ENCODE measurements around the gene STK39. TPM values are rescaled to one million over a fixed set of nuclear protein-coding genes. Genes with fewer than 3 reads are reported as not detected.

Gene STK39
- polyA plus RNA-seq, 1 donor from 2014 or later, result 9.5 TPM

GRCh38 chr2:167933097-167933814 lies 314.1 kb downstream of the STK39 start:
- no peak for TF ChIP-seq TAF1 (IDR thresholded peaks at IDR 0.05; ENCODE audit: low read depth)
- TF ChIP-seq POLR2AphosphoS5 (IDR thresholded peaks at IDR 0.05), result no peak
- TF ChIP-seq SMC3 (conservative IDR thresholded peaks at IDR 0.05; ENCODE audit: poor library complexity), result no peak
- no peaks in the 10 kb centered on the region for H3K36me3 ChIP-seq (ENCODE audit: insufficient read depth, low read length)
- no peaks in the 10 kb centered on the region for H3K79me2 ChIP-seq (replicated peaks; ENCODE audit: insufficient read depth, low read length)
- H4K20me1 ChIP-seq (ENCODE audit: insufficient read depth), result no peaks in the 10 kb centered on the region
- H2AFZ ChIP-seq (ENCODE audit: low read depth, low read length), result no peak overlapping the region
- no peaks in the 10 kb centered on the region for H3K9me2 ChIP-seq (ENCODE audit: insufficient read depth, low read length)
- H3K4me2 ChIP-seq (ENCODE audit: low read length), result no peak overlapping the region
- H3K9ac ChIP-seq (ENCODE audit: low read length), result no peak overlapping the region
- no peak overlapping the region for H3K27ac ChIP-seq (ENCODE audit: low read length)
- no peaks in the 10 kb centered on the region for H3K27me3 ChIP-seq (ENCODE audit: insufficient read depth, low read depth, low read length)
- H3F3A ChIP-seq (ENCODE audit: insufficient read depth, low read length, poor library complexity, severe bottlenecking), result no peaks in the 10 kb centered on the region
- no peak overlapping the region for H3K4me3 ChIP-seq (ENCODE audit: low read length)
- no peaks in the 10 kb centered on the region for H3K9me3 ChIP-seq (ENCODE audit: low read length)

- Histone ChIP-seq H3K36me3 (ENCODE audit: insufficient read depth, low read length) (no peaks in the 10 kb centered on the region), H3K4me2 (ENCODE audit: low read length) (no peak overlapping the region), H4K20me1 (ENCODE audit: insufficient read depth) (no peaks in the 10 kb centered on the region), H3K9me2 (ENCODE audit: insufficient read depth, low read length) (no peaks in the 10 kb centered on the region), H3K9me3 (ENCODE audit: low read length) (no peaks in the 10 kb centered on the region), H2AFZ (ENCODE audit: low read depth, low read length) (no peak overlapping the region), H3K27me3 (ENCODE audit: insufficient read depth, low read depth, low read length) (no peaks in the 10 kb centered on the region), H3K4me3 (ENCODE audit: low read length) (no peak overlapping the region), H3K27ac (ENCODE audit: low read length) (no peak overlapping the region), H3K9ac (ENCODE audit: low read length) (no peak overlapping the region), H3F3A (ENCODE audit: insufficient read depth, low read length, poor library complexity, severe bottlenecking) (no peaks in the 10 kb centered on the region), H3K79me2 (replicated peaks; ENCODE audit: insufficient read depth, low read length) (no peaks in the 10 kb centered on the region)
- no peak for TF ChIP-seq TAF1 (IDR thresholded peaks at IDR 0.05; ENCODE audit: low read depth)
- no peak for TF ChIP-seq EZH2 (IDR thresholded peaks at IDR 0.05; ENCODE audit: borderline replicate concordance, insufficient read depth, low read length, poor library complexity, severe bottlenecking)
- TF ChIP-seq SMC3 (conservative IDR thresholded peaks at IDR 0.05; ENCODE audit: poor library complexity), result no peak
- no peak for TF ChIP-seq MXI1 (conservative IDR thresholded peaks at IDR 0.05; ENCODE audit: poor library complexity, severe bottlenecking)
Observed at GRCh38 chr2:167932123-167932693, 315.2 kb downstream of the STK39 start.

DNA sequence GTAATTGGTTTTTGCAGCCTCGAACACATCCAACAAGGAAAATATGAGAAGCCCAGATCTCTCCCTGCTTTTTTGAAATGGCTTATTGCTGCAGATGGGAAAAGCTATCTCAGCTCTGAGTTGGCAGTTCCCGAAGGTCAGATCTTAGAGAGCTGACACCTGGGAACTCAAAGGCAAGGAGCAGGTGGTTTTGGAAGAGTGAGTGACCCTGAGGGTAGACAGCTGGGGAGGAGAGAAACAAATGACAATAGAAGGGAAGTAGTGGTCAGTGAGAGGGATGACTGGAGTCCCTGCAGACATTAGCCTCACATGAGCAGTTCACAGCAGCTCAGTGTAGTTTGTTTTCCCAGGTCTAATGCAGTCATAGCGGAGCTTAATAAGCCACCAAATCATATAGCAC lies 317.9 kb downstream of the STK39 start:
- Histone ChIP-seq H3K79me2 (replicated peaks; ENCODE audit: insufficient read depth, low read length) (no peaks in the 10 kb centered on the region), H3K9me2 (ENCODE audit: insufficient read depth, low read length) (no peaks in the 10 kb centered on the region), H3K9me3 (ENCODE audit: low read length) (no peaks in the 10 kb centered on the region), H3K27ac (ENCODE audit: low read length) (no peak overlapping the region), H2AFZ (ENCODE audit: low read depth, low read length) (no peak overlapping the region), H3K9ac (ENCODE audit: low read length) (no peak overlapping the region), H3K4me2 (ENCODE audit: low read length) (no peak overlapping the region), H3K27me3 (ENCODE audit: insufficient read depth, low read depth, low read length) (no peaks in the 10 kb centered on the region), H4K20me1 (ENCODE audit: insufficient read depth) (no peaks in the 10 kb centered on the region), H3K4me3 (ENCODE audit: low read length) (no peak overlapping the region), H3F3A (ENCODE audit: insufficient read depth, low read length, poor library complexity, severe bottlenecking) (no peaks in the 10 kb centered on the region), H3K36me3 (ENCODE audit: insufficient read depth, low read length) (no peaks in the 10 kb centered on the region)
- no peak for TF ChIP-seq RAD21 (conservative IDR thresholded peaks at IDR 0.05)
- no peak for TF ChIP-seq MXI1 (conservative IDR thresholded peaks at IDR 0.05; ENCODE audit: poor library complexity, severe bottlenecking)
- TF ChIP-seq TAF1 (IDR thresholded peaks at IDR 0.05; ENCODE audit: low read depth), result no peak
- TF ChIP-seq SMC3 (conservative IDR thresholded peaks at IDR 0.05; ENCODE audit: poor library complexity), result no peak
- TF ChIP-seq, protein P1, sequence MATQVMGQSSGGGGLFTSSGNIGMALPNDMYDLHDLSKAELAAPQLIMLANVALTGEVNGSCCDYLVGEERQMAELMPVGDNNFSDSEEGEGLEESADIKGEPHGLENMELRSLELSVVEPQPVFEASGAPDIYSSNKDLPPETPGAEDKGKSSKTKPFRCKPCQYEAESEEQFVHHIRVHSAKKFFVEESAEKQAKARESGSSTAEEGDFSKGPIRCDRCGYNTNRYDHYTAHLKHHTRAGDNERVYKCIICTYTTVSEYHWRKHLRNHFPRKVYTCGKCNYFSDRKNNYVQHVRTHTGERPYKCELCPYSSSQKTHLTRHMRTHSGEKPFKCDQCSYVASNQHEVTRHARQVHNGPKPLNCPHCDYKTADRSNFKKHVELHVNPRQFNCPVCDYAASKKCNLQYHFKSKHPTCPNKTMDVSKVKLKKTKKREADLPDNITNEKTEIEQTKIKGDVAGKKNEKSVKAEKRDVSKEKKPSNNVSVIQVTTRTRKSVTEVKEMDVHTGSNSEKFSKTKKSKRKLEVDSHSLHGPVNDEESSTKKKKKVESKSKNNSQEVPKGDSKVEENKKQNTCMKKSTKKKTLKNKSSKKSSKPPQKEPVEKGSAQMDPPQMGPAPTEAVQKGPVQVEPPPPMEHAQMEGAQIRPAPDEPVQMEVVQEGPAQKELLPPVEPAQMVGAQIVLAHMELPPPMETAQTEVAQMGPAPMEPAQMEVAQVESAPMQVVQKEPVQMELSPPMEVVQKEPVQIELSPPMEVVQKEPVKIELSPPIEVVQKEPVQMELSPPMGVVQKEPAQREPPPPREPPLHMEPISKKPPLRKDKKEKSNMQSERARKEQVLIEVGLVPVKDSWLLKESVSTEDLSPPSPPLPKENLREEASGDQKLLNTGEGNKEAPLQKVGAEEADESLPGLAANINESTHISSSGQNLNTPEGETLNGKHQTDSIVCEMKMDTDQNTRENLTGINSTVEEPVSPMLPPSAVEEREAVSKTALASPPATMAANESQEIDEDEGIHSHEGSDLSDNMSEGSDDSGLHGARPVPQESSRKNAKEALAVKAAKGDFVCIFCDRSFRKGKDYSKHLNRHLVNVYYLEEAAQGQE (IDR thresholded peaks at IDR 0.05; ENCODE audit: borderline replicate concordance), result no peak
